MM.1S (cell line): Measurements from ENCODE around the gene DOK3.

ENCODE experiments used
- DNase-seq: peaks from one replicate; pipeline ENCODE4 v3.0.0-alpha.2; 2015
- H2AFZ ChIP-seq: fragments of 300-600 bp; sonication (generic); 2 replicates; pipeline ENCODE4 v1.6.0; 2016; ENCODE audit warnings: antibody characterized with exemption, low read length
- H3F3A ChIP-seq: fragments of 300-600 bp; sonication (generic); 2 replicates; pipeline ENCODE4 v1.6.1; 2016; ENCODE audit warnings: mild to moderate bottlenecking, antibody characterized with exemption, low read length, moderate library complexity, mixed read lengths; ENCODE audit not compliant: insufficient read depth
- H3K27ac ChIP-seq: fragments of 300-600 bp; sonication (generic); 2 replicates; pipeline ENCODE4 v1.5.1; 2016; ENCODE audit warnings: mild to moderate bottlenecking, low read length
- H3K27me3 ChIP-seq: fragments of 300-600 bp; sonication (generic); replicated peaks from 2 replicates; pipeline ENCODE4 v1.6.0; 2016; ENCODE audit warnings: low read length; ENCODE audit not compliant: insufficient read depth
- H3K36me3 ChIP-seq: fragments of 300-600 bp; sonication (generic); replicated peaks from 2 replicates; pipeline ENCODE4 v1.6.1; 2016; ENCODE audit warnings: mild to moderate bottlenecking, low read length, mixed read lengths; ENCODE audit not compliant: insufficient read depth
- H3K4me1 ChIP-seq: fragments of 300-600 bp; sonication (generic); 2 replicates; pipeline ENCODE4 v1.6.1; 2016; ENCODE audit warnings: low read length, mixed read lengths
- H3K4me2 ChIP-seq: fragments of 300-600 bp; sonication (generic); 2 replicates; pipeline ENCODE4 v1.6.0; 2016; ENCODE audit warnings: low read depth, low read length
- H3K4me3 ChIP-seq: fragments of 300-600 bp; sonication (generic); 2 replicates; pipeline ENCODE4 v1.5.1; 2016; ENCODE audit warnings: low read length, mixed read lengths
- H3K79me2 ChIP-seq: fragments of 300-600 bp; sonication (generic); 2 replicates; pipeline ENCODE4 v1.6.1; 2016; ENCODE audit warnings: mixed run types, low read length, mixed read lengths
- H3K9ac ChIP-seq: fragments of 300-600 bp; sonication (generic); 2 replicates; pipeline ENCODE4 v1.6.1; 2016; ENCODE audit warnings: low read length, mixed read lengths
- H3K9me2 ChIP-seq: fragments of 300-600 bp; sonication (generic); replicated peaks from 2 replicates; pipeline ENCODE4 v1.6.1; 2016; ENCODE audit warnings: mild to moderate bottlenecking, low read length, mixed read lengths; ENCODE audit not compliant: insufficient read depth
- H3K9me3 ChIP-seq: fragments of 300-600 bp; sonication (generic); replicated peaks from 2 replicates; pipeline ENCODE4 v1.6.1; 2016; ENCODE audit warnings: mild to moderate bottlenecking, low read length, mixed read lengths; ENCODE audit not compliant: insufficient read depth
- H4K20me1 ChIP-seq: fragments of 300-600 bp; sonication (generic); 2 replicates; pipeline ENCODE4 v1.6.1; 2016; ENCODE audit warnings: mild to moderate bottlenecking, low read length, moderate library complexity, mixed read lengths; ENCODE audit not compliant: insufficient read depth
- EZH2 ChIP-seq: fragments of 300-600 bp; sonication (generic); optimal IDR thresholded peaks from 2 replicates; pipeline ENCODE3; 2017; ENCODE audit warnings: low read depth, mild to moderate bottlenecking, antibody characterized with exemption, low read length, mixed read lengths
- EZH2phosphoT487 ChIP-seq: fragments of 300-600 bp; sonication (generic); IDR thresholded peaks from 2 replicates; pipeline ENCODE4 v1.6.1; 2018; ENCODE audit warnings: antibody characterized with exemption, low read length
- TF ChIP-seq, protein P1 (sequence below): fragments of 300-600 bp; sonication (generic); IDR thresholded peaks from 2 replicates; pipeline ENCODE4 v1.5.1; 2016; ENCODE audit warnings: antibody characterized with exemption, low read length, mixed read lengths

DOK3 gene

DNA sequence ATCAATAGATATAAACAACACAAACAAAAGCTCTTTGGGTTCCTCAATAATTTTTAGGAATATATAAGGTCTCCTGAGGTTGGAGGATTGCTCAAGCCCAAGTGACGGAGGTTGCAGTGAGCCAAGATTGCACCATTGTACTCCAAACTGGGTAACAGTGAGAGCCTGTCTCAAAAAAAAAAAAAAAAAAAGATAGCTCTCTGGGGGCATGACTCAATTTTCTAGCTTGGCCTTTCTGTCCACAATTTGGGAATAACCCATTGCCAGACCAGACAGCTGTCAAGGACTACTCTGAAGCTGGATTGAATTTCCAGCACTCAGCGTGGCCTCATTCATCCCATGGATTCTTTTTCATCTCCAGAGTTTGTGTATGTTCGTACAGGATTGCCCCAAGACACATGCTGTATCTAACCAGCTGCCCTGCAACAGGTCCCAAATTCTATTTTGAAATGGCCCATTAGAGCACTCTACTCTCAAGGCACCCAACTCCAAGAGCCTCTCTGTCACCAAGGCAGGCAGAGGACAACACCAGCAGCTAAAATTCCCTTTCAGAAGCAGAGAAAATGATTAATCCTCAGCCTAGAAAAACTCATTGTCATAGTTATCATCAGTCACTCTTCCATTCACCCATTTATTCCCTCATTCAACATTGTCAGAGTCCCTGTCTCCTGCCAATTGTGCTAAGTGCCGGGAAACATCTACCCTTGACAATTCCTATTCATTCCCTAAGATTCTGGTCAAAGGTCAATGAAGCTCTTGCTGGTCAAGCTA lies 36.0 kb upstream of the DOK3 start:
- H4K20me1 ChIP-seq, result 0 out of 2 replicates have a peak, but pooled peaks cover 4% of the 10 kb centered on the region
- no peak for TF ChIP-seq EZH2
- H3K27ac ChIP-seq, result no peak overlapping the region

DNA sequence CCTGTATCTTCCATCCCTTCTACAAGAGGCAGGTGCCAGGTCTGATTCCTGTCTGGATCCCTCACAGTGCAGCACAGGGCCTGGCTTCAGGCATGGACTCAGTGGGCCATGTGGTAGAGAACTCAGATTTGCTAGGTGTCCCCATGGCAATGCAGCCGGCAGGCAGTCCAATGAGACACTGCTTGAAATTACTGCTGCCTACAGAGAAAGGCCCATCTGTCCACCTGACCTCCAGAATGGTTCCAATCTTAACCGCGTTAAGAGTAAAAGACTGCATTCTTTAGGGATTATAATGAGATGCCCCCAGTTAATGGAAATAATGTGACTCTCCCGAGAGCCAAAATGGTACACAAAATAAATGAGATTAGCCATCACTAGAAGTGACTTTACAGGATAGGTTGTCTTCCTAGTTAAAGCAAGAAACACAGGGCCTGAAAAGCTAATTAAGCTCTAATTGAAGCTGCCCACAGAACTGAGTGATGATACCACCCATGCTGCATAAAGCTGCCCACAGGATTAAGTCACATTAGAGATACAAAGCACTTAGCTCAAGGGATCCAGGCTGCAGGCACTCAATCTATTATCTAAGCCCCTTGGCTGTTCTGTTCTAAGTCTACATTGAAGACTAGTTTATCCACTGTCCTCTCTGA lies 33.3 kb upstream of the DOK3 start:
- H3K4me1 ChIP-seq, result no peaks in the 10 kb centered on the region
- H3K9me2 ChIP-seq, result no peaks in the 10 kb centered on the region
- no peak overlapping the region for H3K27ac ChIP-seq
- no peak for TF ChIP-seq EZH2phosphoT487
- TF ChIP-seq, protein P1, sequence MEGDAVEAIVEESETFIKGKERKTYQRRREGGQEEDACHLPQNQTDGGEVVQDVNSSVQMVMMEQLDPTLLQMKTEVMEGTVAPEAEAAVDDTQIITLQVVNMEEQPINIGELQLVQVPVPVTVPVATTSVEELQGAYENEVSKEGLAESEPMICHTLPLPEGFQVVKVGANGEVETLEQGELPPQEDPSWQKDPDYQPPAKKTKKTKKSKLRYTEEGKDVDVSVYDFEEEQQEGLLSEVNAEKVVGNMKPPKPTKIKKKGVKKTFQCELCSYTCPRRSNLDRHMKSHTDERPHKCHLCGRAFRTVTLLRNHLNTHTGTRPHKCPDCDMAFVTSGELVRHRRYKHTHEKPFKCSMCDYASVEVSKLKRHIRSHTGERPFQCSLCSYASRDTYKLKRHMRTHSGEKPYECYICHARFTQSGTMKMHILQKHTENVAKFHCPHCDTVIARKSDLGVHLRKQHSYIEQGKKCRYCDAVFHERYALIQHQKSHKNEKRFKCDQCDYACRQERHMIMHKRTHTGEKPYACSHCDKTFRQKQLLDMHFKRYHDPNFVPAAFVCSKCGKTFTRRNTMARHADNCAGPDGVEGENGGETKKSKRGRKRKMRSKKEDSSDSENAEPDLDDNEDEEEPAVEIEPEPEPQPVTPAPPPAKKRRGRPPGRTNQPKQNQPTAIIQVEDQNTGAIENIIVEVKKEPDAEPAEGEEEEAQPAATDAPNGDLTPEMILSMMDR, result no peak
- TF ChIP-seq EZH2, result no peak
- H3K27me3 ChIP-seq, result no peaks in the 10 kb centered on the region
- H3K4me3 ChIP-seq, result no peak overlapping the region
- H3K9me3 ChIP-seq, result no peaks in the 10 kb centered on the region
- no peak overlapping the region for H3K4me2 ChIP-seq
- H4K20me1 ChIP-seq, result no peaks in the 10 kb centered on the region
- DNase-seq, result no peak
- H3F3A ChIP-seq, result no peaks in the 10 kb centered on the region
- H3K9ac ChIP-seq, result no peak overlapping the region
- H2AFZ ChIP-seq, result no peak overlapping the region
- H3K79me2 ChIP-seq, result peaks cover 83% of the 10 kb centered on the region
- no peaks in the 10 kb centered on the region for H3K36me3 ChIP-seq

More for the DNA sequence above, 36.0 kb upstream of the DOK3 start:
- Histone ChIP-seq H3K36me3 (no peaks in the 10 kb centered on the region), H3K9me3 (no peaks in the 10 kb centered on the region), H3K4me3 (no peak overlapping the region), H3K9ac (no peak overlapping the region), H3K9me2 (no peaks in the 10 kb centered on the region), H3K79me2 (peaks cover 91% of the 10 kb centered on the region), H3K4me2 (no peak overlapping the region), H3K4me1 (no peaks in the 10 kb centered on the region), H3F3A (no peaks in the 10 kb centered on the region), H3K27me3 (no peaks in the 10 kb centered on the region), H2AFZ (no peak overlapping the region)
- DNase-seq, result no peak

DNA sequence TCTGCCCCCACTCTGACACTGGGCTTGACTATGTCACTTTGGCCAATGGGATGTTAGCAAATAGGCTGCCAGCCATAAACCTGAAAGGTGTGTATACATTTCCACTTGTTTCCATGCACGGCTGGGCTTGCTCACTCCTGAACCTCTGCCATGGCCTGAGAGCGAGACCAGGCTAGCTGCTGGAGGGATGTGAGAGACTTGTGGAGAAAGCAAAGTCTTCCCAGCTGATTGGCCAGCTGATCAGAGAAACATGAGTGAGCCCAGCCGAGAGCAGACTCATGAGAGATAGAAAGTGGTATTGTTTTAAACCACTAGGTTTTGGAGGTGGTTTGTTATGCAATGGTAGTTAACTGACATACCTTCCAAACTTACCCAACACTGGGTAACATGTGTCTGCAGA lies 30.8 kb upstream of the DOK3 start:
- H3K9ac ChIP-seq, result no peak overlapping the region
- TF ChIP-seq, protein P1, result no peak
- TF ChIP-seq EZH2phosphoT487 (no peak), EZH2 (no peak)
- H3F3A ChIP-seq, result no peaks in the 10 kb centered on the region
- no peaks in the 10 kb centered on the region; the same call in 1 of the 2 replicates for H3K36me3 ChIP-seq
- H3K4me3 ChIP-seq, result no peak overlapping the region
- no peak for DNase-seq
- H2AFZ ChIP-seq, result no peak overlapping the region
- peaks cover 72% of the 10 kb centered on the region for H3K79me2 ChIP-seq
- H3K4me2 ChIP-seq, result no peak overlapping the region
- H3K9me3 ChIP-seq, result no peaks in the 10 kb centered on the region
- no peaks in the 10 kb centered on the region for H4K20me1 ChIP-seq
- H3K27ac ChIP-seq, result no peak overlapping the region
- H3K27me3 ChIP-seq, result no peaks in the 10 kb centered on the region
- no peaks in the 10 kb centered on the region for H3K9me2 ChIP-seq
- H3K4me1 ChIP-seq, result no peaks in the 10 kb centered on the region
